MM.1S (cell line): ENCODE measurements around the gene CCDC30.

Source experiments
- DNase-seq: peaks from one replicate; pipeline ENCODE4 v3.0.0-alpha.2; 2015
- H2AFZ ChIP-seq: fragments of 300-600 bp; sonication (generic); 2 replicates; pipeline ENCODE4 v1.6.0; 2016; ENCODE audit warnings: antibody characterized with exemption, low read length
- H3F3A ChIP-seq: fragments of 300-600 bp; sonication (generic); 2 replicates; pipeline ENCODE4 v1.6.1; 2016; ENCODE audit warnings: mild to moderate bottlenecking, antibody characterized with exemption, low read length, moderate library complexity, mixed read lengths; ENCODE audit not compliant: insufficient read depth
- H3K27ac ChIP-seq: fragments of 300-600 bp; sonication (generic); 2 replicates; pipeline ENCODE4 v1.5.1; 2016; ENCODE audit warnings: mild to moderate bottlenecking, low read length
- H3K27me3 ChIP-seq: fragments of 300-600 bp; sonication (generic); replicated peaks from 2 replicates; pipeline ENCODE4 v1.6.0; 2016; ENCODE audit warnings: low read length; ENCODE audit not compliant: insufficient read depth
- H3K36me3 ChIP-seq: fragments of 300-600 bp; sonication (generic); replicated peaks from 2 replicates; pipeline ENCODE4 v1.6.1; 2016; ENCODE audit warnings: mild to moderate bottlenecking, low read length, mixed read lengths; ENCODE audit not compliant: insufficient read depth
- H3K4me1 ChIP-seq: fragments of 300-600 bp; sonication (generic); 2 replicates; pipeline ENCODE4 v1.6.1; 2016; ENCODE audit warnings: low read length, mixed read lengths
- H3K4me2 ChIP-seq: fragments of 300-600 bp; sonication (generic); 2 replicates; pipeline ENCODE4 v1.6.0; 2016; ENCODE audit warnings: low read depth, low read length
- H3K4me3 ChIP-seq: fragments of 300-600 bp; sonication (generic); 2 replicates; pipeline ENCODE4 v1.5.1; 2016; ENCODE audit warnings: low read length, mixed read lengths
- H3K79me2 ChIP-seq: fragments of 300-600 bp; sonication (generic); 2 replicates; pipeline ENCODE4 v1.6.1; 2016; ENCODE audit warnings: mixed run types, low read length, mixed read lengths
- H3K9ac ChIP-seq: fragments of 300-600 bp; sonication (generic); 2 replicates; pipeline ENCODE4 v1.6.1; 2016; ENCODE audit warnings: low read length, mixed read lengths
- H3K9me2 ChIP-seq: fragments of 300-600 bp; sonication (generic); replicated peaks from 2 replicates; pipeline ENCODE4 v1.6.1; 2016; ENCODE audit warnings: mild to moderate bottlenecking, low read length, mixed read lengths; ENCODE audit not compliant: insufficient read depth
- H3K9me3 ChIP-seq: fragments of 300-600 bp; sonication (generic); replicated peaks from 2 replicates; pipeline ENCODE4 v1.6.1; 2016; ENCODE audit warnings: mild to moderate bottlenecking, low read length, mixed read lengths; ENCODE audit not compliant: insufficient read depth
- H4K20me1 ChIP-seq: fragments of 300-600 bp; sonication (generic); 2 replicates; pipeline ENCODE4 v1.6.1; 2016; ENCODE audit warnings: mild to moderate bottlenecking, low read length, moderate library complexity, mixed read lengths; ENCODE audit not compliant: insufficient read depth
- EZH2 ChIP-seq: fragments of 300-600 bp; sonication (generic); optimal IDR thresholded peaks from 2 replicates; pipeline ENCODE3; 2017; ENCODE audit warnings: low read depth, mild to moderate bottlenecking, antibody characterized with exemption, low read length, mixed read lengths
- EZH2phosphoT487 ChIP-seq: fragments of 300-600 bp; sonication (generic); IDR thresholded peaks from 2 replicates; pipeline ENCODE4 v1.6.1; 2018; ENCODE audit warnings: antibody characterized with exemption, low read length
- TF ChIP-seq, protein P1 (sequence below): fragments of 300-600 bp; sonication (generic); IDR thresholded peaks from 2 replicates; pipeline ENCODE4 v1.5.1; 2016; ENCODE audit warnings: antibody characterized with exemption, low read length, mixed read lengths

CCDC30 gene

DNA sequence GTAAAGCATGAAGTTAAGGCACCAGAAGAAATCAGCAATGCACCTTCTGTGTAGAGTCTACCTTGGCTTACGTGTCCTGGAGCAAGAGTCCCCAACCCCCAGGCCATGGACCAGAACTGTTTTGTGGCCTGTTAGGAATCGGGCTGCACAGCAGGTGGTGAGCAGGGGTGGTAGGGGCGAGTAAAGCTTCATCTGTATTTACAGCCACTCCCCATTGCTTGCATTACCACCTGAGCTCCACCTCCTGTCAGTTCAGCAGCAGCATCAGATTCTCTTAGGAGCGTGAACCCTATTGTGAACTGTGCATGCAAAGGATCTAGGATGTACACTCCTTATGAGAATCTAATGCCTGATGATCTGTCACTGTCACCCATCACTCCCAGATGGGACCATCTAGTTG is 28.7 kb upstream of the CCDC30 start:
- no peak for TF ChIP-seq EZH2
- TF ChIP-seq, protein P1, sequence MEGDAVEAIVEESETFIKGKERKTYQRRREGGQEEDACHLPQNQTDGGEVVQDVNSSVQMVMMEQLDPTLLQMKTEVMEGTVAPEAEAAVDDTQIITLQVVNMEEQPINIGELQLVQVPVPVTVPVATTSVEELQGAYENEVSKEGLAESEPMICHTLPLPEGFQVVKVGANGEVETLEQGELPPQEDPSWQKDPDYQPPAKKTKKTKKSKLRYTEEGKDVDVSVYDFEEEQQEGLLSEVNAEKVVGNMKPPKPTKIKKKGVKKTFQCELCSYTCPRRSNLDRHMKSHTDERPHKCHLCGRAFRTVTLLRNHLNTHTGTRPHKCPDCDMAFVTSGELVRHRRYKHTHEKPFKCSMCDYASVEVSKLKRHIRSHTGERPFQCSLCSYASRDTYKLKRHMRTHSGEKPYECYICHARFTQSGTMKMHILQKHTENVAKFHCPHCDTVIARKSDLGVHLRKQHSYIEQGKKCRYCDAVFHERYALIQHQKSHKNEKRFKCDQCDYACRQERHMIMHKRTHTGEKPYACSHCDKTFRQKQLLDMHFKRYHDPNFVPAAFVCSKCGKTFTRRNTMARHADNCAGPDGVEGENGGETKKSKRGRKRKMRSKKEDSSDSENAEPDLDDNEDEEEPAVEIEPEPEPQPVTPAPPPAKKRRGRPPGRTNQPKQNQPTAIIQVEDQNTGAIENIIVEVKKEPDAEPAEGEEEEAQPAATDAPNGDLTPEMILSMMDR = no peak
- no peak for TF ChIP-seq EZH2phosphoT487
- Histone ChIP-seq H2AFZ (no peak overlapping the region), H3K27me3 (no peaks in the 10 kb centered on the region), H3K9ac (no peak overlapping the region), H3K9me2 (no peaks in the 10 kb centered on the region), H3K4me1 (no peaks in the 10 kb centered on the region), H3K4me3 (no peak overlapping the region), H3K79me2 (no peaks in the 10 kb centered on the region), H3K36me3 (no peaks in the 10 kb centered on the region), H3K27ac (no peak overlapping the region), H3F3A (no peaks in the 10 kb centered on the region), H3K4me2 (no peak overlapping the region), H3K9me3 (no peaks in the 10 kb centered on the region), H4K20me1 (no peaks in the 10 kb centered on the region)
- DNase-seq = no peak

DNA sequence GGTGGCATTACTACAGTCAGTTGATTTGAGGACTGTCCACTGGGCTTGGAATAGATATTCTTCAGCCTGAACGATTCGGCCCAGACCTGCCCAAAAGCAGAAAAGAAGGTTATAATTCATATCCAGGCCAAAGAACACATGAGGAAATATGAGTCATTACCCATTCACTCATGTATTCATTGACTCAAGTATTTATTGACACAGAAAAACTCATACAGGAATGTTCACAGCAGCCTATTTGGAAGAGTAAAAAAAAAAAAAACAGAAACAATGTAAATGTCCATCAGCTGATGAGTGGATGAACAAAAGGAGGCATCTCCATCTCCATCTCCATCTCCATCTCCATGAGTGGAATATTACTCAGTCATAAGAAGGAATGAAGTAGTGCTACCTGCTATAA is 23.1 kb upstream of the CCDC30 start:
- Histone ChIP-seq H2AFZ (no peak overlapping the region), H3K4me3 (no peak overlapping the region), H4K20me1 (no peaks in the 10 kb centered on the region), H3K9ac (no peak overlapping the region), H3K4me1 (no peaks in the 10 kb centered on the region), H3K9me2 (no peaks in the 10 kb centered on the region), H3K27me3 (no peaks in the 10 kb centered on the region), H3K36me3 (no peaks in the 10 kb centered on the region), H3K9me3 (no peaks in the 10 kb centered on the region), H3K4me2 (no peak overlapping the region), H3K79me2 (no peaks in the 10 kb centered on the region), H3F3A (no peaks in the 10 kb centered on the region), H3K27ac (no peak overlapping the region)
- TF ChIP-seq EZH2 = no peak
- no peak for DNase-seq

DNA sequence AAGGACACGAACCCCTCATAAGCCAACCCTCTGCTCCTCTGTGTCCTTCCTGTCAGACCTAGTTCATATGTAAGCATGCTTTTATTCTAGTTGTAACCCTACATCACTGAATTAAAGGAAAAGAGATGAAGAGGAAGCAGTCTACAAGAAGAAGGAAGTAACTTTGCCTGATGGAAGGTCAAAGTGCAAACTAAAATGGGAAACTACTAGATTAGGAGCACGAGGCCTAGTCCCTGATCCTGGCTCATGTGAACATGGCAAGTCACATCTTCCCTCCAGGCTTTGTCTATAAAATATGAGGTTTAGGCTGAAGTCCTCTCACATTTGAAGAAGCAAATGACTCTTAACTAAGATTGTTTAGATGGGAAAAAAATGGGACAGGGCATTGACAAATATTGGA is 20.4 kb upstream of the CCDC30 start:
- H3K36me3 ChIP-seq = no peaks in the 10 kb centered on the region
- no peak overlapping the region for H3K4me2 ChIP-seq
- no peaks in the 10 kb centered on the region for H3K9me3 ChIP-seq
- no peaks in the 10 kb centered on the region for H4K20me1 ChIP-seq
- H2AFZ ChIP-seq = no peak overlapping the region
- no peak overlapping the region for H3K4me3 ChIP-seq
- H3K27ac ChIP-seq = no peak overlapping the region
- DNase-seq = no peak
- H3K27me3 ChIP-seq = no peaks in the 10 kb centered on the region
- H3K9ac ChIP-seq = no peak overlapping the region
- no peaks in the 10 kb centered on the region for H3K9me2 ChIP-seq
- no peaks in the 10 kb centered on the region for H3K79me2 ChIP-seq
- no peaks in the 10 kb centered on the region for H3K4me1 ChIP-seq
- no peaks in the 10 kb centered on the region for H3F3A ChIP-seq
- TF ChIP-seq EZH2phosphoT487 (no peak), EZH2 (no peak)
- TF ChIP-seq, protein P1 = no peak

DNA sequence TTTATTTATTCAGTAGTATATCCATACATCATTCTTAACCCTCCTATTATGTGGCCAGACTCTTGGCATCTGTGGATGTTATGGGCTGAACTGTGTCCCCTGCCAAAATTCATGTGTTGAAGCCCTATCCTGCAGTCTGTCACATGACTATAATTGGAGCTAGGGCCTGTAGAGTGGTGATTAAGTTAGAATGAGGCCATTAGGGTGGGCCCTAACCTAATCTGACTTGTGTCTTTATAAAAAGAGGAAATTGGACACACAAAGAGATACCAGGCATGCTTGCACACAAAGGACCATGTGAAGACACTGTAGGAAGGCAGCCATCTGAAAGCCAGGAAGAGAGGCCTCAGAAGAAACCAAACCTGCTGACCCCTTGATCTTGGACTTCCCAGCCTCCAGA is 13.8 kb upstream of the CCDC30 start:
- TF ChIP-seq, protein P1 = no peak
- TF ChIP-seq EZH2phosphoT487 (no peak), EZH2 (no peak)
- no peaks in the 10 kb centered on the region for H3K36me3 ChIP-seq
- H4K20me1 ChIP-seq = no peaks in the 10 kb centered on the region
- no peaks in the 10 kb centered on the region for H3K9me2 ChIP-seq
- no peak overlapping the region for H2AFZ ChIP-seq
- no peaks in the 10 kb centered on the region for H3K79me2 ChIP-seq
- H3K9ac ChIP-seq = no peak overlapping the region
- H3K9me3 ChIP-seq = no peaks in the 10 kb centered on the region
- no peak overlapping the region for H3K4me3 ChIP-seq
- DNase-seq = no peak
- no peaks in the 10 kb centered on the region for H3K4me1 ChIP-seq
- no peak overlapping the region for H3K4me2 ChIP-seq
- H3K27me3 ChIP-seq = no peaks in the 10 kb centered on the region
- H3K27ac ChIP-seq = no peak overlapping the region
- H3F3A ChIP-seq = no peaks in the 10 kb centered on the region
